Measurements from ENCODE around the gene PDGFD.
A peak's percentile ranks its signal among the peaks of the same experiment; 100 is the strongest.

Gene PDGFD

DNA sequence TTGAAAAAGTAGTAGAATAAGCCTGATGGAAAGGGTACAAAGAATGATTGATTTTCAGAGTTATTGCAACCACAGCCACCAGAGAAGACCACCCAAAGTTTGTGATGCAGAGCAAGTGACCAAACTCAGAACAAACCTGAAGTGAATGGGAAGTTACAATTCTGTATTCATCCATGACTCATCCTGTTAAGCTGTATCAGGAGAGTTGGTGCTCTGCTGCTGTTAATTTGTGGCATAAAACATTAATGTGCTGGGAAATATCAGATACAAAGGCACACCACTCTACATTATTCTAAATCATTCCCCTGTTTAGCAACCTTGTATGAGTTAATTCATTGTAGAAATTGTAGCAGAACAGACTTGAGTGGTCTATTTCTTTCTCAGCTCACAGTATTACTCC lies 19.6 kb upstream of the PDGFD start:
- no peak overlapping the region for H3K27ac ChIP-seq
- no peak overlapping the region for H3K4me3 ChIP-seq
- DNase-seq (ENCODE audit: low spot score): no peak
- TF ChIP-seq, protein P1, sequence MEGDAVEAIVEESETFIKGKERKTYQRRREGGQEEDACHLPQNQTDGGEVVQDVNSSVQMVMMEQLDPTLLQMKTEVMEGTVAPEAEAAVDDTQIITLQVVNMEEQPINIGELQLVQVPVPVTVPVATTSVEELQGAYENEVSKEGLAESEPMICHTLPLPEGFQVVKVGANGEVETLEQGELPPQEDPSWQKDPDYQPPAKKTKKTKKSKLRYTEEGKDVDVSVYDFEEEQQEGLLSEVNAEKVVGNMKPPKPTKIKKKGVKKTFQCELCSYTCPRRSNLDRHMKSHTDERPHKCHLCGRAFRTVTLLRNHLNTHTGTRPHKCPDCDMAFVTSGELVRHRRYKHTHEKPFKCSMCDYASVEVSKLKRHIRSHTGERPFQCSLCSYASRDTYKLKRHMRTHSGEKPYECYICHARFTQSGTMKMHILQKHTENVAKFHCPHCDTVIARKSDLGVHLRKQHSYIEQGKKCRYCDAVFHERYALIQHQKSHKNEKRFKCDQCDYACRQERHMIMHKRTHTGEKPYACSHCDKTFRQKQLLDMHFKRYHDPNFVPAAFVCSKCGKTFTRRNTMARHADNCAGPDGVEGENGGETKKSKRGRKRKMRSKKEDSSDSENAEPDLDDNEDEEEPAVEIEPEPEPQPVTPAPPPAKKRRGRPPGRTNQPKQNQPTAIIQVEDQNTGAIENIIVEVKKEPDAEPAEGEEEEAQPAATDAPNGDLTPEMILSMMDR (IDR thresholded peaks at IDR 0.05): no peak

GRCh38 chr11:104175769-104176168 lies 11.8 kb upstream of the PDGFD start:
- TF ChIP-seq, protein P1 (IDR thresholded peaks at IDR 0.05): no peak
- Histone ChIP-seq H3K4me3 (no peak overlapping the region), H3K27ac (no peak overlapping the region)
- DNase-seq (ENCODE audit: low spot score): no peak

DNA sequence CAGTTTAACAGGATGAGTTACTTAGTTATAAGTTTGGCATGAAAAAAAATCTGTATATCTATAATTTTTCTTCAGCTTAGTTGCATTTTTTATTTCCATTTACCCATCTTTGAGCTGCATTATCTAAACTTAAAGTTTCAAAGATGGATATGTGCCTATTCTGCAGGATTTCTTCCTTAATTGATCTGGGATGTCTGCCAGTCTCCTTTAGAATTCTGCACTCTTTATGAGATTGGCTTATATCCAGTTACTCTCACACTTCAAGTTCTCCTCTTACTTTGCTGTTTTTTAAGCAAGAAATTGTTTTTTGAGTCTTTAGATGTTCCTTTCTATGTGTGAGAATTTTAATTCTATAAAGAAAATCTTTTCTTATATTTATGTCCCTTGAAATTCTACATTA lies 5.1 kb upstream of the PDGFD start:
- TF ChIP-seq, protein P1 (IDR thresholded peaks at IDR 0.05): no peak
- Histone ChIP-seq H3K27ac (no peak overlapping the region), H3K4me3 (no peak overlapping the region)
- DNase-seq (ENCODE audit: low spot score): no peak

DNA sequence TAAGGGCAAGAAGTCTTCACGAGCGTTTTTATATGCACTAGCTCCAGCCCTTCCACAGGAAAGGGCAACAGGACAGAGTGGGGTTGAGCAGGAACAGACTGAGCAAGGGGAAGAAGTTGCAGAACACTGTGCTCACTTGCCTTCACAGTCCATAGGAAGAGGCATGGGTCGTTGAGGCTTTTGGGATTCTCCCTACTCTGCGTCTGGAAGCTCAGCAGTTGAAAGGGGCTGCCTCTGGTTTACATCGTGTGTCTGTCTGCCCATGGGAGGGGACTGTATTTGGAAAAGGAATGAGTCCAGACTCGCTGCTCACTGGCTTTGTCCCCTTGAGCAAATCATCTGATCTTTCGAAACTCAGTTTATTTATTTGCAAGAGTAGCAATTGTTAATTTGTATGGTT lies 1.1 kb upstream of the PDGFD start:
- TF ChIP-seq, protein P1 (IDR thresholded peaks at IDR 0.05): no peak
- Histone ChIP-seq H3K4me3 (no peak overlapping the region), H3K27ac (no peak overlapping the region)
- no peak for DNase-seq (ENCODE audit: low spot score)

- Histone ChIP-seq H3K4me3 (peak overlapping the region; percentile 71), H3K27ac (peak overlapping the region; percentile 53 to 82)
- TF ChIP-seq, protein P1 (IDR thresholded peaks at IDR 0.05): no peak
- no peak for DNase-seq (ENCODE audit: low spot score)
Measured at GRCh38 chr11:104163100-104164027, 583 bp downstream of the PDGFD start.

- no peak for DNase-seq (ENCODE audit: low spot score)
- TF ChIP-seq, protein P1 (IDR thresholded peaks at IDR 0.05): no peak
- H3K4me3 ChIP-seq: peak overlapping the region; percentile 71
- H3K27ac ChIP-seq: no peak overlapping the region
Measured at GRCh38 chr11:104161751-104162450, 2.0 kb downstream of the PDGFD start.
